Measurements from ENCODE around the gene FRG2B.
"Not testable (repeated sequence)": the region's sequence is repeated elsewhere in the genome, so short reads cannot be mapped to it uniquely, and the experiment has no call there.

FRG2B gene

GRCh38 chr10:133626695-133627094 is at the start of gene FRG2B:
TSS of gene FRG2B (minus strand) at chr10:133626795. CDS start at chr10:133626742, 53 bp downstream.
- not testable (repeated sequence) for DNase-seq (ENCODE audit: low read depth)

GRCh38 chr10:133667446-133667845 is 40.9 kb upstream of the FRG2B start:
- not testable (repeated sequence) for DNase-seq (ENCODE audit: low read depth)

- DNase-seq (ENCODE audit: low read depth), result not testable (repeated sequence)
Measured at GRCh38 chr10:133663544-133664160, 37.1 kb upstream of the FRG2B start.

- DNase-seq (ENCODE audit: low read depth), result not testable (repeated sequence)
Measured at GRCh38 chr10:133661122-133661521, 34.5 kb upstream of the FRG2B start.

- not testable (repeated sequence) for DNase-seq (ENCODE audit: low read depth)
Measured at GRCh38 chr10:133660516-133660915, 33.9 kb upstream of the FRG2B start.

GRCh38 chr10:133657276-133657675 is 30.7 kb upstream of the FRG2B start:
- not testable (repeated sequence) for DNase-seq (ENCODE audit: low read depth)

GRCh38 chr10:133648872-133649455 is 22.4 kb upstream of the FRG2B start:
- DNase-seq (ENCODE audit: low read depth), result not testable (repeated sequence)

- not testable (repeated sequence) for DNase-seq (ENCODE audit: low read depth)
Measured at GRCh38 chr10:133647075-133647748, 20.6 kb upstream of the FRG2B start.

GRCh38 chr10:133637846-133638235 is 11.2 kb upstream of the FRG2B start:
- DNase-seq (ENCODE audit: low read depth), result not testable (repeated sequence)

- DNase-seq (ENCODE audit: low read depth), result not testable (repeated sequence)
Measured at GRCh38 chr10:133637202-133637845, 10.7 kb upstream of the FRG2B start.

- not testable (repeated sequence) for DNase-seq (ENCODE audit: low read depth)
Measured at GRCh38 chr10:133630723-133631249, 4.2 kb upstream of the FRG2B start.

- DNase-seq (ENCODE audit: low read depth), result not testable (repeated sequence)
Measured at GRCh38 chr10:133622544-133622943, 4.1 kb downstream of the FRG2B start.

GRCh38 chr10:133618851-133619250 is 7.7 kb downstream of the FRG2B start:
- no peak for DNase-seq (ENCODE audit: low read depth)

- no peak for DNase-seq (ENCODE audit: low read depth)
Measured at GRCh38 chr10:133617196-133617595, 9.4 kb downstream of the FRG2B start.

GRCh38 chr10:133616371-133617130 is 10.0 kb downstream of the FRG2B start:
- DNase-seq (ENCODE audit: low read depth), result no peak

GRCh38 chr10:133614830-133615580 is 11.6 kb downstream of the FRG2B start:
- DNase-seq (ENCODE audit: low read depth), result no peak

- DNase-seq (ENCODE audit: low read depth), result no peak
Measured at GRCh38 chr10:133613699-133614098, 12.9 kb downstream of the FRG2B start.

- DNase-seq (ENCODE audit: low read depth), result no peak
Measured at GRCh38 chr10:133611079-133611478, 15.5 kb downstream of the FRG2B start.

- DNase-seq (ENCODE audit: low read depth), result no peak
Measured at GRCh38 chr10:133608855-133609254, 17.7 kb downstream of the FRG2B start.

GRCh38 chr10:133603434-133603833 is 23.2 kb downstream of the FRG2B start:
- DNase-seq (ENCODE audit: low read depth), result not testable (repeated sequence)

GRCh38 chr10:133600657-133601056 is 25.9 kb downstream of the FRG2B start:
- no peak for DNase-seq (ENCODE audit: low read depth)
